BE2C (cell line): ENCODE results near the gene TSC22D1.

Source experiments
- DNase-seq: peaks from one replicate; pipeline ENCODE4 v3.0.0-alpha.2; 2020
- H3K27me3 ChIP-seq: fragments of 250-450 bp; sonication (Bioruptor Pico); 2 replicates; pipeline ENCODE4 v1.5.1; 2020; ENCODE audit warnings: mild to moderate bottlenecking
- H3K36me3 ChIP-seq: fragments of 250-450 bp; sonication (Bioruptor Pico); 2 replicates; pipeline ENCODE4 v1.5.1; 2020; ENCODE audit warnings: mild to moderate bottlenecking
- H3K4me1 ChIP-seq: fragments of 250-450 bp; sonication (Bioruptor Pico); 2 replicates; pipeline ENCODE4 v1.5.1; 2020
- H3K4me3 ChIP-seq: 2 replicates; pipeline ENCODE4 v1.5.1; 2011; ENCODE audit warnings: low read depth, low read length
- H3K9me3 ChIP-seq: fragments of 250-450 bp; sonication (Bioruptor Pico); 2 replicates; pipeline ENCODE4 v1.5.1; 2020
- CTCF ChIP-seq: IDR thresholded peaks from 2 replicates; pipeline ENCODE4 v1.5.1; 2012; ENCODE audit warnings: mild to moderate bottlenecking, low read depth, low read length

Gene TSC22D1

GRCh38 chr13:44399074-44399473 is 177.1 kb downstream of the TSC22D1 start:
- Histone ChIP-seq H3K4me1 (peaks cover 36% of the 10 kb centered on the region), H3K4me3 (no peak overlapping the region), H3K36me3 (no peaks in the 10 kb centered on the region), H3K27me3 (no peaks in the 10 kb centered on the region), H3K9me3 (no peaks in the 10 kb centered on the region)
- no peak for TF ChIP-seq CTCF
- no peak for DNase-seq

- no peak for TF ChIP-seq CTCF
- DNase-seq: no peak
- H3K4me1 ChIP-seq: peaks cover 31% of the 10 kb centered on the region
Measured at GRCh38 chr13:44398606-44399005, 177.5 kb downstream of the TSC22D1 start.

GRCh38 chr13:44397766-44398223 is 178.3 kb downstream of the TSC22D1 start:
- H3K9me3 ChIP-seq: no peaks in the 10 kb centered on the region
- H3K36me3 ChIP-seq: no peaks in the 10 kb centered on the region
- H3K4me3 ChIP-seq: peak overlapping the region; percentile 31
- H3K27me3 ChIP-seq: no peaks in the 10 kb centered on the region
- DNase-seq: peak; percentile 32
- TF ChIP-seq CTCF: no peak
- peaks cover 26% of the 10 kb centered on the region for H3K4me1 ChIP-seq

More at GRCh38 chr13:44398606-44399005, 177.5 kb downstream of the TSC22D1 start:
- Histone ChIP-seq H3K4me3 (no peak overlapping the region), H3K36me3 (no peaks in the 10 kb centered on the region), H3K27me3 (no peaks in the 10 kb centered on the region), H3K9me3 (no peaks in the 10 kb centered on the region)

- Histone ChIP-seq H3K9me3 (no peaks in the 10 kb centered on the region), H3K4me1 (peaks cover 26% of the 10 kb centered on the region), H3K4me3 (peak overlapping the region; percentile 31), H3K36me3 (no peaks in the 10 kb centered on the region), H3K27me3 (no peaks in the 10 kb centered on the region)
- no peak for TF ChIP-seq CTCF
- peak; percentile 83 for DNase-seq
Measured at GRCh38 chr13:44396701-44397580, 179.2 kb downstream of the TSC22D1 start.

GRCh38 chr13:44395976-44396694 is 180.0 kb downstream of the TSC22D1 start:
- TF ChIP-seq CTCF: no peak
- Histone ChIP-seq H3K4me3 (peak overlapping the region; percentile 29), H3K27me3 (no peaks in the 10 kb centered on the region), H3K4me1 (peaks cover 26% of the 10 kb centered on the region), H3K36me3 (no peaks in the 10 kb centered on the region), H3K9me3 (no peaks in the 10 kb centered on the region)
- no peak for DNase-seq
